ENCODE measurements around the gene TPX2. TPM values are rescaled to one million over a fixed set of nuclear protein-coding genes. Genes with fewer than 3 reads are reported as not detected.

TPX2 gene
- total and polyA plus RNA-seq, 10 of the 15 experiments (the other 5 are each of a cell fraction or from before 2014, with no cell fraction given): 29.7 to 144 (median 89.0) TPM

GRCh38 chr20:31705598-31706597 lies 33.2 kb upstream of the TPX2 start:
- intact Hi-C loops (cut with micrococcal nuclease; ENCODE audit: unreplicated experiment): no loop called here
- RAD21 ChIA-PET (ENCODE audit: unreplicated experiment): interaction anchor here (0.7 to 4.5 kb wide), 9 partner anchors 11 to 45 kb away, joined by 3 to 28 read pairs (median 4); partner anchors contain the start of gene BCL2L1
- 3% methylated on average over 4 of the region's 4 CpGs for WGBS (ENCODE audit: insufficient coverage, insufficient replicate concordance, low lambda C conversion rate, missing lambda C conversion rate)
- TF ChIP-seq ZBTB33 (IDR thresholded peaks at IDR 0.05) (no peak), FOXM1 (IDR thresholded peaks at IDR 0.05; ENCODE audit: low read depth, low read length) (0 out of 2 replicates have a peak, but pooled peaks have one; percentile 42), ZNF274 (IDR thresholded peaks at IDR 0.05; ENCODE audit: insufficient read depth, insufficient read length) (no peak), POLR2AphosphoS5 (IDR thresholded peaks at IDR 0.05; ENCODE audit: low read length) (no peak), MTA3 (IDR thresholded peaks at IDR 0.05; ENCODE audit: borderline replicate concordance, low read length) (0 out of 2 replicates have a peak, but pooled peaks have one; percentile 41), ASH2L (IDR thresholded peaks at IDR 0.05; ENCODE audit: borderline replicate concordance, low read depth) (no peak), ZBTB4 (CRISPR knock-in tag; IDR thresholded peaks at IDR 0.05) (no peak), NFXL1 (IDR thresholded peaks at IDR 0.05; ENCODE audit: borderline replicate concordance) (no peak), SREBF2 (IDR thresholded peaks at IDR 0.05; ENCODE audit: low read length) (no peak), CREB1 (IDR thresholded peaks at IDR 0.05; ENCODE audit: low read depth) (no peak), ATF3 (IDR thresholded peaks at IDR 0.05; ENCODE audit: borderline replicate concordance, extremely low read depth, low read depth, low read length) (no peak), SRF (IDR thresholded peaks at IDR 0.05; ENCODE audit: low read depth in 2 of 2, low read length in 2 of 2) (no peak), RELB (IDR thresholded peaks at IDR 0.05; ENCODE audit: low read depth) (peak; percentile 22; the same call in 1 of the 2 replicates)

More at GRCh38 chr20:31705598-31706597, 33.2 kb upstream of the TPX2 start:
- no peak overlapping the region for H2AFZ ChIP-seq (ENCODE audit: control insufficient read depth, low read depth, low read length)
- H3K27ac ChIP-seq (ENCODE audit: control insufficient read depth, insufficient read depth): peak overlapping the region; percentile 53
- no peaks in the 10 kb centered on the region for H3K27me3 ChIP-seq (replicated peaks in 1 of 2; ENCODE audit: control insufficient read depth in 2 of 2, insufficient read depth in 2 of 2, low read length in 1 of 2)
- H3K9ac ChIP-seq (ENCODE audit: control insufficient read depth, insufficient read depth, low read length): peak overlapping the region; percentile 18; the same call in 1 of the 2 replicates
- FAIRE-seq: no peak
- no peak for DNase-seq (ENCODE audit: low read depth, low spot score)
- in situ Hi-C loops (cut with MboI): no loop called here
- H3K4me1 ChIP-seq (ENCODE audit: control insufficient read depth, insufficient read depth, low read length): peaks cover 34% of the 10 kb centered on the region
- H3K36me3 ChIP-seq (ENCODE audit: control insufficient read depth in 2 of 2, insufficient read depth in 2 of 2, low read length in 1 of 2): peaks cover 6 to 7% of the 10 kb centered on the region in 2 experiments
- no peaks in the 10 kb centered on the region for H4K20me1 ChIP-seq (ENCODE audit: control insufficient read depth, insufficient read depth)
- ChIA-PET CTCF (interaction anchor here (0.6 to 25.1 kb wide), 8 partner anchors 9 to 94 kb away, joined by 3 to 254 read pairs (median 4); partner anchors contain the start of gene BCL2L1), SMC1A (ENCODE audit: uncharacterized antibody, unreplicated experiment) (interaction anchor here (0.8 to 3.9 kb wide), 12 partner anchors 11 to 139 kb away, joined by 3 to 38 read pairs (median 7); partner anchors contain the start of gene BCL2L1), POLR2A (interaction anchor here (1.0 to 3.6 kb wide), 7 partner anchors 9 to 32 kb away, joined by 3 to 34 read pairs (median 4); no protein-coding TSS in a partner anchor)
- peaks cover 35% of the 10 kb centered on the region for H3K79me2 ChIP-seq (ENCODE audit: control insufficient read depth, insufficient read depth, low read length)
- H3K4me2 ChIP-seq (ENCODE audit: control insufficient read depth, insufficient read depth): peak overlapping the region; percentile 80
- H3K9me3 ChIP-seq (replicated peaks; ENCODE audit: control insufficient read depth, insufficient read depth, low read length): no peaks in the 10 kb centered on the region; the same call in 2 of the 3 replicates
- ATAC-seq: peak; percentile 88
- BruUV-seq (replicated peaks): no TSS peak
- no peak overlapping the region for H3K4me3 ChIP-seq
